Measurements from ENCODE around the gene DRAXIN.

DNA sequence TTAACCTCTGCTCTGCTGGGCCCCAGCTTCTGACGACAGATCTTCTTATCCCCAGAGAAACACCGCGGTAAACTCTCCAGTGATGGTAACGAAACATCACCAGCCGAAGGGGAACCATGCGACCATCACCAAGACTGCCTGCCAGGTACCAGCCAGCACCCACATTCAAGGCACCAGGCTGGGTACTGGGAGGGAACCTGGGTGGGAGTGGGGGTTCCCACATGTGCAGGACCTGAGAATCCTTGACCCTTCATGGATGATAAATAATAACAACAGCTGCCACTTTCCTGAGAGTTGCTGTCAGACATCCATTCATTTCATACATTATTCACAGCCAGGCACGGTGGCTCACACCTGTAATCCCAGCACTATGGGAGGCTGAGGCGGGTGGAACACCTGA, 20.8 kb downstream of the DRAXIN start:
- TF ChIP-seq GATA3 (IDR thresholded peaks at IDR 0.05; ENCODE audit: low read depth, low read length) = no peak
- TF ChIP-seq GATA2 (IDR thresholded peaks at IDR 0.05; ENCODE audit: low read depth, low read length) = no peak

All from SH-SY5Y (cell line).